Measurements from ENCODE around the gene SPOCK3.

- TF ChIP-seq, protein P1, sequence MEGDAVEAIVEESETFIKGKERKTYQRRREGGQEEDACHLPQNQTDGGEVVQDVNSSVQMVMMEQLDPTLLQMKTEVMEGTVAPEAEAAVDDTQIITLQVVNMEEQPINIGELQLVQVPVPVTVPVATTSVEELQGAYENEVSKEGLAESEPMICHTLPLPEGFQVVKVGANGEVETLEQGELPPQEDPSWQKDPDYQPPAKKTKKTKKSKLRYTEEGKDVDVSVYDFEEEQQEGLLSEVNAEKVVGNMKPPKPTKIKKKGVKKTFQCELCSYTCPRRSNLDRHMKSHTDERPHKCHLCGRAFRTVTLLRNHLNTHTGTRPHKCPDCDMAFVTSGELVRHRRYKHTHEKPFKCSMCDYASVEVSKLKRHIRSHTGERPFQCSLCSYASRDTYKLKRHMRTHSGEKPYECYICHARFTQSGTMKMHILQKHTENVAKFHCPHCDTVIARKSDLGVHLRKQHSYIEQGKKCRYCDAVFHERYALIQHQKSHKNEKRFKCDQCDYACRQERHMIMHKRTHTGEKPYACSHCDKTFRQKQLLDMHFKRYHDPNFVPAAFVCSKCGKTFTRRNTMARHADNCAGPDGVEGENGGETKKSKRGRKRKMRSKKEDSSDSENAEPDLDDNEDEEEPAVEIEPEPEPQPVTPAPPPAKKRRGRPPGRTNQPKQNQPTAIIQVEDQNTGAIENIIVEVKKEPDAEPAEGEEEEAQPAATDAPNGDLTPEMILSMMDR (conservative IDR thresholded peaks at IDR 0.05; ENCODE audit: low read length) = no peak
- no peak for TF ChIP-seq EZH2phosphoT487 (IDR thresholded peaks at IDR 0.05; ENCODE audit: borderline replicate concordance, low read depth, low read length)
Measured at GRCh38 chr4:167171928-167172327, 62.4 kb downstream of the SPOCK3 start.
